Left ventricle myocardium inferior (tissue), 1 donor: ENCODE data around the gene BLACAT1. TPM values are rescaled to one million over a fixed set of nuclear protein-coding genes. Genes with fewer than 3 reads are reported as not detected.

Source experiments
- DNase-seq: peaks from one replicate; pipeline ENCODE4 v3.0.0-alpha.2; 2020
- H3K27ac ChIP-seq: fragments of 200-600 bp; replicated peaks from 2 replicates; pipeline ENCODE4 v1.8.0; 2021
- H3K27me3 ChIP-seq: fragments of 200-600 bp; 2 replicates; pipeline ENCODE4 v1.8.0; 2021; ENCODE audit warnings: low read depth
- H3K36me3 ChIP-seq: fragments of 200-600 bp; 2 replicates; pipeline ENCODE4 v1.8.0; 2021
- H3K4me1 ChIP-seq: fragments of 200-600 bp; 2 replicates; pipeline ENCODE4 v1.8.0; 2021
- H3K4me3 ChIP-seq: fragments of 200-600 bp; 2 replicates; pipeline ENCODE4 v1.8.0; 2021; ENCODE audit warnings: mild to moderate bottlenecking, moderate library complexity
- H3K9me3 ChIP-seq: fragments of 200-600 bp; replicated peaks from 2 replicates; pipeline ENCODE4 v1.8.0; 2021
- CTCF ChIP-seq: fragments of 200-600 bp; IDR thresholded peaks from 2 replicates; pipeline ENCODE4 v1.8.0; 2021; ENCODE audit warnings: antibody characterized with exemption, mild to moderate bottlenecking, borderline replicate concordance
- intact Hi-C: fragments of 100-400 bp; cut with micrococcal nuclease; formaldehyde crosslinking; loops from one replicate; pipeline ENCODE4 v1.11.0; 2022
- total RNA-seq: library from RNA; stranded (reverse); fragmentation: NEBNext Ultra II Directional; extraction: Animal tissue kit (Norgen Biotek cat#: 25700); gene quantifications from one replicate; pipeline ENCODE4 v1.2.1, GENCODE V29; 2021
- donor health status: DM: no; HTN: yes; CAD: no; lungs with severe emphysema.

Gene BLACAT1
- total RNA-seq, 1 donor from 2014 or later, result not detected

GRCh38 chr1:205472737-205473441 lies 17.0 kb upstream of the BLACAT1 start:
- intact Hi-C loops, result no loop called here
- Histone ChIP-seq H3K27me3 (peaks cover 61% of the 10 kb centered on the region), H3K36me3 (no peaks in the 10 kb centered on the region), H3K27ac (no peak overlapping the region), H3K9me3 (peaks cover 18% of the 10 kb centered on the region), H3K4me3 (no peak overlapping the region), H3K4me1 (peaks cover 5% of the 10 kb centered on the region)
- TF ChIP-seq CTCF, result no peak
- DNase-seq, result no peak

GRCh38 chr1:205470131-205470530 lies 14.3 kb upstream of the BLACAT1 start:
- no peak overlapping the region for H3K27ac ChIP-seq
- H3K4me1 ChIP-seq, result peaks cover 14% of the 10 kb centered on the region
- TF ChIP-seq CTCF, result no peak
- peaks cover 7% of the 10 kb centered on the region for H3K9me3 ChIP-seq
- intact Hi-C loops, result no loop called here
- no peak for DNase-seq
- no peak overlapping the region for H3K4me3 ChIP-seq
- H3K27me3 ChIP-seq, result peaks cover 47% of the 10 kb centered on the region
- no peaks in the 10 kb centered on the region for H3K36me3 ChIP-seq

- intact Hi-C loops, result no loop called here
- Histone ChIP-seq H3K27me3 (peaks cover 51% of the 10 kb centered on the region), H3K4me1 (peaks cover 14% of the 10 kb centered on the region), H3K36me3 (no peaks in the 10 kb centered on the region), H3K27ac (no peak overlapping the region), H3K4me3 (no peak overlapping the region), H3K9me3 (no peaks in the 10 kb centered on the region)
- DNase-seq, result no peak
- no peak for TF ChIP-seq CTCF
Observed at GRCh38 chr1:205466595-205467220, 10.9 kb upstream of the BLACAT1 start.

- Histone ChIP-seq H3K4me1 (peaks cover 14% of the 10 kb centered on the region), H3K27ac (no peak overlapping the region), H3K4me3 (no peak overlapping the region), H3K9me3 (no peaks in the 10 kb centered on the region), H3K36me3 (no peaks in the 10 kb centered on the region), H3K27me3 (peaks cover 58% of the 10 kb centered on the region)
- intact Hi-C loops, result no loop called here
- TF ChIP-seq CTCF, result no peak
- DNase-seq, result no peak
Observed at GRCh38 chr1:205465392-205465791, 9.5 kb upstream of the BLACAT1 start.

GRCh38 chr1:205458777-205459566 lies 3.1 kb upstream of the BLACAT1 start:
- DNase-seq, result no peak
- H3K27ac ChIP-seq, result no peak overlapping the region
- no peak overlapping the region for H3K4me3 ChIP-seq
- no peaks in the 10 kb centered on the region for H3K36me3 ChIP-seq
- intact Hi-C loops, result no loop called here
- no peaks in the 10 kb centered on the region for H3K9me3 ChIP-seq
- no peak for TF ChIP-seq CTCF
- H3K27me3 ChIP-seq, result peaks cover 99% of the 10 kb centered on the region
- H3K4me1 ChIP-seq, result peaks cover 27% of the 10 kb centered on the region
